ENCODE results near the gene TM4SF5.

DNA sequence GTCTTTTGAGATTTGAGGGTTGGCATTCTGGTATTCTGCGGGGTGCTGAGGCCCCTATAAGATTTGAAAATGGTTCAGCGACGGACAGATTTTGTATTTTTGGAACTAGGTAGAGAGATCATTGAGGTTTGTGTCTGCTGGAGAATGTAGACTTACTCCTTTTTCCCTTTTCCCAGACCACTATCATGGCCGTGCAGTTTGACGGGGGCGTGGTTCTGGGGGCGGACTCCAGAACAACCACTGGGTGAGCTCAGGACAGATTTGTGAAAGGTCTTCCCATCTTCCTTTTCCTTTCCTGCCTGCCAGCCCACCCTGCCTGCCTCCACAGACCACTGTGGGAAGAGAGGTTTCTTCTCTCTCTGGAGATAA, 24.9 kb downstream of the TM4SF5 start:
- TF ChIP-seq, protein P1, sequence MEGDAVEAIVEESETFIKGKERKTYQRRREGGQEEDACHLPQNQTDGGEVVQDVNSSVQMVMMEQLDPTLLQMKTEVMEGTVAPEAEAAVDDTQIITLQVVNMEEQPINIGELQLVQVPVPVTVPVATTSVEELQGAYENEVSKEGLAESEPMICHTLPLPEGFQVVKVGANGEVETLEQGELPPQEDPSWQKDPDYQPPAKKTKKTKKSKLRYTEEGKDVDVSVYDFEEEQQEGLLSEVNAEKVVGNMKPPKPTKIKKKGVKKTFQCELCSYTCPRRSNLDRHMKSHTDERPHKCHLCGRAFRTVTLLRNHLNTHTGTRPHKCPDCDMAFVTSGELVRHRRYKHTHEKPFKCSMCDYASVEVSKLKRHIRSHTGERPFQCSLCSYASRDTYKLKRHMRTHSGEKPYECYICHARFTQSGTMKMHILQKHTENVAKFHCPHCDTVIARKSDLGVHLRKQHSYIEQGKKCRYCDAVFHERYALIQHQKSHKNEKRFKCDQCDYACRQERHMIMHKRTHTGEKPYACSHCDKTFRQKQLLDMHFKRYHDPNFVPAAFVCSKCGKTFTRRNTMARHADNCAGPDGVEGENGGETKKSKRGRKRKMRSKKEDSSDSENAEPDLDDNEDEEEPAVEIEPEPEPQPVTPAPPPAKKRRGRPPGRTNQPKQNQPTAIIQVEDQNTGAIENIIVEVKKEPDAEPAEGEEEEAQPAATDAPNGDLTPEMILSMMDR (IDR thresholded peaks at IDR 0.05; ENCODE audit: insufficient read depth, low read length, poor library complexity, severe bottlenecking), result no peak
- TF ChIP-seq EZH2phosphoT487 (conservative IDR thresholded peaks at IDR 0.05; ENCODE audit: low read length), result no peak
